ENCODE results near the gene TULP4.

- no peak for TF ChIP-seq CTCF (IDR thresholded peaks at IDR 0.05)
- no peak for TF ChIP-seq EZH2 (IDR thresholded peaks at IDR 0.05)
Observed at GRCh38 chr6:158544428-158544827, 232.2 kb downstream of the TULP4 start.

Measured in neural progenitor cell (in vitro differentiated cells).